Stimulated activated CD4-positive, alpha-beta T cell treated with anti-CD3 and anti-CD28 coated beads, Interleukin-15, amount 100 ng/mL, for 48 hours (primary cell): ENCODE results near the gene KIAA1755.
A peak's percentile ranks its signal among the peaks of the same experiment; 100 is the strongest.

Source experiments
- DNase-seq, 2 donors: peaks; one replicate each; pipeline ENCODE4 v3.0.0-alpha.2; 2020; ENCODE audit warnings: low read depth in 2 of 2

Gene KIAA1755, protein sequence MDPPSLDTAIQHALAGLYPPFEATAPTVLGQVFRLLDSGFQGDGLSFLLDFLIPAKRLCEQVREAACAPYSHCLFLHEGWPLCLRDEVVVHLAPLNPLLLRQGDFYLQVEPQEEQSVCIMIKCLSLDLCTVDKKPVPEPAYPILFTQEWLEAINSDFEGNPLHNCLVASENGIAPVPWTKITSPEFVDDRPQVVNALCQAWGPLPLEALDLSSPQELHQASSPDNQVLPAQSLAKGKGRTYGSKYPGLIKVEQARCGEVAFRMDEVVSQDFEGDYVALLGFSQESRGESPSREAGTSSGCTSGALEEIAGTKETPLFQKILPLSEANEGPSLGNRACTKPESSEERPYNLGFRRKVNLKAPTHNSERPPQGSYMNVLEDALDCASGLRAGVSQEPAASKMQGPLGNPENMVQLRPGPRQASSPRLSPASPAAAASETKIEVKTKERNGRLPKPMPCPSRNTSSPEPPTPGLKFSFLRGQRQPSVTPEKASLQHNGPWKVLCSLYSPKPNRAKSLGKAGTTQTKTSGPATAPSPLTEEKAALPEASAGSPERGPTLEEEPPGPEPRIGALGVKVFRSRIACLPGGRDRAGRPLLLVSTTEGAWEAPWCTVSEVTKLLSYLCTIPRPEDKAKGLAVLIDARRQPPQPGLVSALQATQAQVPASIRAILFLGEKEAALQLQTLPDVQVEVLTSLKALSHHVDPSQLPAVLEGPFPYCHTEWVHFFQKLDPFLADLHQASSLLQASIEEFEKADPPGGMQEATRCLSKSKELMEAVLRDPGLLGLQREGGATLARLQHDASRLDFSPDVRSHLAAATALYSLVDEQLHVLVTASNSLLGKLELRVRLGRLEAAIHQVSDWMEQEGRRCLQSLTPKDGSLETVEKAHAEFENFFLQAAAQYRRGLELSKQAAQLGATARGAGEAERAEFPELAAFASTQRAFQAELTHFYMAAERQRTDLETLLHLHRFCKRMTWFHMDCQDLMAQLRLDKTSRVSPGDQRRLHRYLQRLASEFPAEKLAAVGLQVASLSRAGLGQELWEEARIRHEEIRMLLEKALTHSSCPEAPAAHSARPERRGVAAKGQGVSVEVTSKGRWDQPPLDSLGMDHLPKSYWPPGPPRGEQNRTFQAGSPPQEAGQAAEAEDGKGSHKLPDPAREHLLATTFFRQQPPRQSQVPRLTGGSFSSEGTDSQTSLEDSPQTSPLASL

DNA sequence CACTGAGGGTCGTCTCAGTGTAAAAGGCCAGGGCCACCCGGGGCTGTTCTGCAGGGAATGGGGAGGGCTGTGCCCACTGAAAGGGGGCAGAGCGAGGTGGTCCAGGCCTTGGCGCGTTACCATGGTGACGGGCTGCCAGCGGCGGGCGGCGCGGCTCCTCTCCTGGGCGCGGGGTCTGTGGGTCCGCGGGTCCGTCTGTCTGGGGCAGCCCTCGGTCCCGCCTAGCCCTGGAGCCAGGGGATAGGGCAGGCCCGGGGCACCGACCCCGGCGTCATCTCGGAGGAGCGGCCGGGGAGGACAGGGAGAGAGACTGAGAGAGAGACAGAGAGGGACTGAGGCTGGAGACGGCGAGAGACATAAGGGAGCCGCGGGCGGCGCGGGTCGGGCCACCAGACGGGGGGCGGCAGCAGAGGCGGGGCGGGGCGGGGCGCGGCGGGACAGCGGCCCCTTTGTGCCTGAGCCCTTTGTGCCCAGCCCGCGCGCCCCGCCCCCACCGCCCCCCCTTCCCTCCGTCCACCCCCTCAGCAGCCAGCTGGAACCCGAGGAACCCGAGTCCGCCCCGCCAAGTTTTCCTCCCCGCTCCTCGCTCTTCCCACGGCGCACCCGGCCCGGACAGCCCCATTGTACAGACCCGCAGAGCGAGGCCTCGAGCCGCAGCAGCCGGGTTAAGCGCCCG is at the start of gene KIAA1755:
Gene KIAA1755, minus strand, starts transcription at position 358 of the 676 bp plus-strand sequence. Its CDS starts 235 bp downstream, at position 123.
- no peak for DNase-seq

DNA sequence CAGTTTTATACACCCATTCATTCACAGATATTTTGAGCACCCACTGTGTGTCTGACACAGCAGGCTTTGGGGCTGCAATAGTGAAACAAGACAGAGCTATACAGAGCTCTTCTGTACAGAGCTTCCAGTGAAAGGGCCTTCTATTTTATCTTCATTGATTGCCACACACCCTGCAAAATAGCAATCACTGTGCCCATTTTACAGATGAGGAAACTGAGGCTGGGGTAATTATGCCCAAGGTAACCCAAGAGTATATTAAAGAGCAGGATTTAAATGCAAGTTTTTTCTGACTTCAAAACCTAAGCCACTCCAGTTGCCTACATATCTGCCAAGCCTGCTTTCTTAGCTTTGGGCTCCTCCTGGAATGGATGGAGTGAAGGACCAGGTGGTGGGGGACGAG is 47.9 kb upstream of the KIAA1755 start:
- DNase-seq: no peak

DNA sequence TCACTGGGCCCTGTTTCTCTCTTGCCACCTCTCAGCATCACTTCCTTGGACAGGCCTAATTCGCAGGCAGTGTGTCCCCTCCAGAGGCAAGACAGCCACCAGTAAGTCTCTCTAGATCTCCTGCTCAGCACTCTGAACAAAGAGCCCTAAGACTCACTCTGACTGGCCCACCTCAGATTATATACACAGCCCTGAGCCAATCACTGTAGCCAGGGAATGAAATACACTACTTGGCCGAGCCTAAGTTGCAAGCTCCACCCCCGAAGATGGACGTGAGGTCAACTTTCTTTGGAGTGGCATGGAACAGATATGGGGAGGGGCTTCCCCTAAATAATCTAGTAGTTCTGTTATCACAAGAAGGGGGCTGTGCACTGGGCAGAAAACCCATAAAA is 47.5 kb upstream of the KIAA1755 start:
- no peak for DNase-seq

DNA sequence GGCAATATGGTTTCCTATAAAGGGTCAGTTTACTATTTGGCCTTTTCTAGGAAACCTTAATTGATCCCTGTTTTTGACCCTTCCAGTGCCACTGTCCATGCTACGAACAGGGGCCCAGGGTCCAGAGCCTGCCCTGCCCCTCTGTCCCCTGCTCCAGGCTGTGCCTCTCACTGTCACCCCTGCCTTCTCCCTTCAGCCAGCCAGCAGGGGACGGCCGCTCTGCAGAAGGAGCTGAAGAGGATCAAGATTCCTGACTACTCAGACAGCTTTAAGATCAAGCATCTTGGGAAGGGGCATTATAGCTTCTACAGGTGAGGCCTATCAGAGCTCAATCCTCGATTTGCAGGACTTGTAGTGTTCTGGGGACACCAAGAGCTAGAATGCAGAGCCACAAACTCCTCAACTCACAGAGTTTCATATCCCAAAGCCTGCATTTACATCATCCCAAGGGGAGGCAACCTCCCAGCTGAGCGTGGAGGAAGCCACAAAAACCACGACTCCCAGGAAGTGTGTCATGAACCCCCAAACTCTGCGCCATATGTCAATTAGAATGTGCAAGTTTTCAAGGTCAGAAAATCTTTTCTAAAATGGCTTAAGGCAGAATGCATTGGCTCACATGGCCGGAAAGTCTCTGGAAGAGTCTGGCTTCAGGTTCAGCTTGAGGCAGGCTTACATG is 47.0 kb upstream of the KIAA1755 start:
- no peak for DNase-seq

DNA sequence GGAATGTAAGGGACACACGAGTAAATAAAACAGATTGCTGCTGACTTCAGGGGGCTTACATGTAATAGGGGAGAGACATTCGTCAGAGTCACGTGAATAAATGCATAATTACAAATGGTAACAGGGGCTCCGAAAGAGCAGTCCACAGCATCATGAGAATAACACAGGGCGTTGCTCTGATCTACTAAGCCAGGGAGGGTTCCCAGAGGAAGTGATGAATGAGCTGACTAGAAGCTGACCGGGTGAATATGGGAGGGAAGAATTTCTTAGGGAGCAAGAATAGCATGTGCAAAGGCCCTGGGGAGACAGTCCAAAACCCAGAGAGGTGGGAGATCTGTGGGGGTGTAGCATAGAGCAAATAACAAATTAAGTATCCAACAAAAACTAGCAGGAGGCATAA is 45.8 kb upstream of the KIAA1755 start:
- no peak for DNase-seq

DNA sequence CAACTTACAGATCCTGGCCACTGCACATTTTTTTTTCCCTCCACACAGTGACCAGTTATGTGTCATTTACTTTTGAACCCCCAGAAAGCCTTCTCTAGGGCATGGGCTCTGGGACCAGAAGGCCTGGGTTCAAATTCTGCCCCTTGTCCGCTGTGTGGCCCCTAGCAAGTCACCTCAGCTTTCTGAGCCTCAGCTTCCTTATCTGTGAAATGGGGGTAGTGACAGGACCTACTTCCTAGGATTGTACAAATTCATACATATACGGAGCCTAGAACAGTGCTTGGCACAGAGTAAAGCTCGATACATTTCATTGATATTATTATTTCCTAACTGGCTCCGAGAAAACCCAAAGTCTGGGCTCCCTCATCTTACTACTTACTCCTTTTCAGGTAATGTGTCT is 45.0 kb upstream of the KIAA1755 start:
- no peak for DNase-seq

DNA sequence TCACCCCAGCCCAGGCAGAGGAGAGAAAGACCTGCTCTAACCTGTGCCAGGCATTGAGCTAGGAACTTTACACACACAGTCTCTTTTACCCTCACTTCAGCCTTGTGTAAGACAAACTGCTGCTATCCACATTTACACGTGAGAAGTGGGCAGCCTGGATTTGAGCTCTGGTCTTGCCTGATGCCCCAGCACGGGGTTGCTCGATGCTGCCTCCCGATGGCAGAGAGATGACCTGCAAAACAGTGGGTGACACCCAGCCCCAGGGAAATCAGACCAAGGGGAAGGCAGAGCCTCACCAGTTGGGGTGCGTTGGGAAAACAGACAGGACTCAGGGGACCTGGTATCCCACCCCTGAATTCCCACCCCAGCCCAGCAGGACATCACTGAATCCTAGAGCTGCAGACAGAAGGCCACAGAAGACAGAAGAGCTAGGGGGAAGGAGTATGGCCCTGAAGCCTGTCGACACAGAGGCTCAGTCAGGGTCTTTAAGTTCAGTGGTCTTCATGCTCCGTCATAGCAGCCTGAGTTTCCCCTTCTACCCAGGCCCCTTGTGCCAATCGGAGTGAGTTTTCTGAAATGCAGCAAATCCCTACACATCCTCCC is 44.4 kb upstream of the KIAA1755 start:
- peak in 1 of 2 donors; percentile 20 for DNase-seq

DNA sequence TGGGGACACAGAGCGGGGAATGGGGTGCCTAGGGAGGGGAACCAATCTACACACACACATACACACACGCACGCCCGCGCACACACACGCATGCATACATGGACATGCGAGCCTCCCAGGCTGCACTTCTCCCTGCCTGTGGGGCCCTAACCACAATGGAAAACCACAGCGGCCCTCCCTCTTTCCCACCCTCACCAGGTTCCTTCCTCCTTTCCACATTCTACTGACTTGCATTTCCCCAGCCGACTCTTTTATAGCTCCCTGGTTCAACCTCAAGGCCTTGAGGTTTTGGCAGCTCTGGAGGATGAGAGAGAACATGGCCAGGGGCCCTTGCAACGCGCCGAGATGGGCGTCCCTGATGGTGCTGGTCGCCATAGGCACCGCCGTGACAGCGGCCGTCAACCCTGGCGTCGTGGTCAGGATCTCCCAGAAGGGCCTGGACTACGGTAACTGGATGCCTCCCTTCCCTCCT is 43.4 kb upstream of the KIAA1755 start, which contains the start of gene BPI:
Gene BPI, plus strand, starts transcription at position 249 of the 472 bp plus-strand sequence. Its CDS starts 68 bp downstream, at position 317.
- no peak for DNase-seq

DNA sequence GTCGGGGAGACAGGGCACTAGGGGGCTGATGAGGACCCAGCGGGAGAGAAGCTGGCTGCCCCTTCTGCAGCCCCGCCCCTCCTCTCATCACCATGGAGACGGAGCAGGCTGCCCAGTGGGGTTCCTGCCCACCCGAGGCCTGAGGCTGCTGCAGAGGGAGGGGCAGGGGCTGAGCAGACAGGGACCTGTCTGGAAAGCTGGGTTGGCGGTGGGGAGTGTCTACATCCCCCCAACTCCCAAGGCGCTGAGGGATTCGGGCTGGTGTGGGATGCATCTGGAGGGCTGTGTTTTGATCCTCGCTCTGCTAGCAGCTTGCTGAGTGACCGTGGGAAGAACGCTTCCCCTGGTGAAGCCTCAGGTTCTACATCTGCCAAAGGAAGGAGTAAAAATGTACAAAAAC is 42.3 kb upstream of the KIAA1755 start:
- no peak for DNase-seq

DNA sequence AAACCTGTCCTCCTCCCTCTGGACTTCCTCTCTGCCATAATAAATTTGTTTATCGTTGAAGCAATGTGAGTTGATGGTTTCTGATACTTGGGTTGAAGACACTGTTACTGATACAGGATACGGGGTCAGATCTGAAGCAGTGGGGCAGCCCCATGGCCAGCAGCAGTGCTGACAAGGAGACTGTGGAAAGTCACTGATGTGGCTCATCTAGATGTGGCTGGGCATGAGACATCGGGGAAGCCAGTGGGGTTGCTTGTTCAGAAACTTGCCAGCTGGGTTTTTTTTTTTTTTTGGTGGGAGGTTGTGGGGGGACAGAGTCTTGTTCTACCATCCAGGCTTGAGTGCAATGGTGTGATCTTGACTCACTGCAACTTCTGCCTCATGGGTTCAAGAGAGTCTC is 40.8 kb upstream of the KIAA1755 start:
- DNase-seq: no peak

DNA sequence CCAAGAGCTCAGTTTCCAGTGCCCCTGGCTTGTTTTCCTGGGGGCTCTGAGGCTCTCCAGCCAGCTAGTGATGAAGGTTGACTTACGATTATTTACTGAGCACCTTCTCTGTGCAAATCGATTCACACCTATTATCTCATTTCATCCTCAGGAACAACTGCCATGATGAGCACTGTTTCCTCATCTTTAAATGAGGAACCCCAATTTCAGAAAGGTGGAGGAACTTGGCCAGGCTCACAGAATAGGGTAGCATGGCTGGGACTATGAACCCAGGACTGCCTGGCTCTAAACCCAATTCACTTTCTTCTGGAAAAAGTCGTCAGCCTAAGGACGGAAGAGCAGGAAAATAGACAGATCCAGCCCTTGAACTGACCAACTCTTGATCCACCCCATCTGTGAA is 39.9 kb upstream of the KIAA1755 start:
- DNase-seq: no peak

DNA sequence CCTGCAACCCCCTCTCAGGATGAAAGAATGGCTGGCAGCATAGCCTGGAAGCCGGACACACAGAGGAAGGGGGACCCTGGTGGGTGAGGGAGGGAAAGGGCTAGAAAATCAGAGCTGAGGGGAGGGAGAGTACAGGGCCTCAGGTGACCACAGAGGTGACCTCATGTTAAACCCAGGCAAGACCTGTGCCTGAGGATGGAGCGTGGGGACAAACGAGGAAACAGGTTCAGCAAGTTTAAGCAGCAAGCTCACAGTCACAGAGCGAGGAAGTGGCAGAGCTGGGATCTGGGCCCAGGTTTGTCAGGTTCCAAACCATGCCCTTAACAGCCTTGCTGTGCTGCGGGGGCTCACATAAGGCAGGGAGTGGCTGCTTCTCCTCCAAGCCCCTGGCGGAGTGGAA is 39.4 kb upstream of the KIAA1755 start:
- no peak for DNase-seq

DNA sequence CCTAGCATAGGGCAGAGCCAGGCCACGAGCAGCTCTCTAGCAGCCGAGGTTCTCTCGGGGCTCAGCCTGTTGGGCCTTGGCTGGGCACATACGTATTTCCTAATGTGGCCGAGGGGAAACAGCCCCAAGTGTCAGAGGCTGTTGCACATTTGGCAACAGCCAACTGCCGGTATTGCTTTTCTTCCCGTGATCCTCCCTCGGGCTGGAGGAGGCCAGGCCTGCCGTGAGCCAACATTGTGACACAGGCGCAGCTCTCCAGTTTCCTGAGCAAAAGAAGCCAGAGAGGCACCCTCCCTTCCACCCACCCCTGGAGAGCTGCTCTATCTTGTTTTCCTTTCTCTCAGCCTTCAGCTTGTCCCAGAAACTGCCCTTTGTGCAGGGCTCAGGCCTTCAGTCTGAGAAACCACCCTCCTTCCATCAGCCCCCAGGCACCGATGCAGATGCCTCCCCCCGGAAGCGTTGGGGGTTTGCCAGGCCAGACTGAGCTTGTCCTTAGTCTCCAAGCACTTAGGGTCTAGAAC is 38.3 kb upstream of the KIAA1755 start:
- no peak for DNase-seq

DNA sequence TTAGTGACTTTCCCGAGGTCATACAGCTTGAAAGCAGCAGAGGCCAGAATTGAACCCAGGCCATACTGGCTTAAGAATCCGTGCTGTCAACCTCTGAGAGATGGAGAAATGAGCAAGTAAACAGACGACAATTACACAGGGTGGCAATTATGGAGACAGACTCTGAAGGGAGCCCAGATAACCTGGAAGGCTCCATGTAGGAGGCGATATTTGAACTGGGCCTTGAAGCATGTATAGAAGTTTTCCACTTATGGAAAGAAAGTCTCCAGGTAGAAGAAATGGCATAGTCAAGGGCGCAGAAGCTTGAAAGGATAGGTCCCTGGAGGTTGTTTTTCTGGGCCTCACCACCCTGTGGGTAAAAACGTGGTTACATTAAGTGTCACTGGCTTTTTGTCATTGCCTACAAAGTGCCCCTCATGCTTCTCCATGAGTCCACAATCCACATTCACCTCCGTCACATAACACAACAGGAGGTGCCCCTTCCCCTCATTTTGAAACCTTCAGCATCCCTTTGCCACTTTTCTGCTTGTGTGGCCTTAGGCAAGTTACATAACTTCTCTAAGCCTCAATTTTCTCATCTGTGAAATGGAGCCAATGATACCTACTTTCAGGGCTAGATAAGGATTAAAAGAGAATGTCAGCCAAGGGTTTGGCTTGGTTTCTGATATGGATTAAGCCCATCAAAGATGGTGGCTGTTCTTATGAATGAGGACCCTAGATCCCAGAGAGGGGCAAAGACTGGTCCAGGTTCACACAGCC is 37.6 kb upstream of the KIAA1755 start:
- DNase-seq: no peak

DNA sequence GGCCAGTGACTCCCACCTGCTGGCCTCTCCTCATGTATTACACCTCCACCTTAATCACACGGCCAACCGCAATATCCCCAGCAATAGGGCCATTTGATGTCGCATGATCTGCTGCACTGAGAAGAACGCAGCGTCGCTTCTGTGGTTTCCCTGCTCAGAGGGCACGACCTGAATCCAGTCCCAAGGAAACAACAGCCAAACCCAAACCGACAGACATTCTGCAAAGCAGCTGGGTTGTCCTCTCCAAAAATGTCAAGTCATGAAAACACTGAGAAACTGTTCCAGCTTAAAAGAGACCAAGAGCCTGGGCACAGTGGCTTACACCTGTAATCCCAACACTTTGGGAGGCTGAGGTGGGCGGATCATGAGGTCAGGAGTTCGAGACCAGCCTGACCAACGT is 35.9 kb upstream of the KIAA1755 start:
- DNase-seq: no peak

DNA sequence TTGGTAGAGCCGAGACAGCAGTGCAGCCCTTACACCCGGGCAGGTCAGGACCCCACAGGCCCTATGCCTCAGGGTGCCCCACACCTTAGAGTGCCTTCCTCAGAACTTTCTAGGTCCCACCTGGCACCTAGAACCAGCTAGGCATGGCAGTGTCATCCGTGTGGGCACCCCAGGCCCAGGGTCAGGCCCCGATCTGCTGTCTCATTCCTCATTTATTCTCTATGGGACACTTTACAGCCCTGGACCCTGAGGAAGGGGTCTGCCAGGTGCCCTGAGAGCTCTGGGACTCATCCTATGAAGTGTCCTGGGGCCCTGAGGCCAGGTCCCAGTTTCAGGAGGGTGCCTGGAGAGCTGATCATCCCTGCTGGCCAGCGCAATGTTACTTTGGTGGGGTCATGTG is 35.3 kb upstream of the KIAA1755 start:
- no peak for DNase-seq

DNA sequence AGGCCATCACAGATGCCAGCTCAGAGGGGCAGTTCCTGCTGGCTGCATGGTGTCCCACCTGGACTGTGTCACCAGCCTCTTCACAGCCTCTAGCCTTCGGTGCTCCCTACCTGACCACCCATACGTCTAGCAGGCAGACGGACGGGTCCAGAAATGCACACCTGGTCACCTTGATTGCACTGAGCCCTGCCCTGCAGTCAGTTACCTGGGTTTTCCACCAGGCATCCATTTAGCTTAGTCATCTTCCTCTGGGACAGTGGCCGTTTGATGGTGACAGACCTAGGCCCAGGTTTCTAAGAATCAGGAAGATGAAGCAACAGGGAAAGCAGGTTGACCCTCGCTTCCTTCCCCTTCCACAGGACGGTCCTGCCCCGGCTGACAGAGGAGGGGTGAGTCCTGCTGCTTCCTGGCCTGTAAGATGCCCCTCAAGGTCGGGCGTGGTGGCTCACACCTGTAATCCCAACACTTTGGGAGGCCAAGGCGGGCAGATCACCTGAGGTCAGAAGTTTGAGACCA is 33.6 kb upstream of the KIAA1755 start:
- no peak for DNase-seq

DNA sequence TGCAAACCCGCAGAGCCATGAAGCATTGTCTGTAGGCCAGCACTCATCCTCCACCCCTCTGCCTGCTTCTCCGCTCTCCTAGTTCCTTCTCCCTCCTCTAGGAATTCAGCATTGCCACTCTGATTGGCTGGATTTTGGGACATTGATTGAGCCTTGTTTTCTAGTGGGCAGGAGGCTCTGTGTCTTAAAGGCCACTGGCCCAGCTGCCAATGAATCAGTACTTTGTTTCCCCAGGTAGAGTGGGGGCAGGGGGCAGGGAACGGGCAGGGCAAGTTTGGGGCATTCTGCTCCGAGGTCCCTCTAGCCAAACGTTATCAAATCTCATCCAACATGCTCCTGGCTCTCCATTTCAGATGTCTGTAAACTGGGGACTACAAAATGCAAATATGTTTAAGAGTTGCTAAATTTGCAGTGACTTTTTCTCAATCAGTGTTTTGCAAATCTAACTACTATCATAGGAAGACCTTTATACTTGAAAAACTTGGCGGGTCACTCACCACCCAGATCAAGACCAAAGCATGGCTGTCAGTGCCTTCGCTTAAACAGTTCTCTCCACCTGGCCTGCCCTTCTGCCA is 33.0 kb upstream of the KIAA1755 start:
- no peak for DNase-seq

DNA sequence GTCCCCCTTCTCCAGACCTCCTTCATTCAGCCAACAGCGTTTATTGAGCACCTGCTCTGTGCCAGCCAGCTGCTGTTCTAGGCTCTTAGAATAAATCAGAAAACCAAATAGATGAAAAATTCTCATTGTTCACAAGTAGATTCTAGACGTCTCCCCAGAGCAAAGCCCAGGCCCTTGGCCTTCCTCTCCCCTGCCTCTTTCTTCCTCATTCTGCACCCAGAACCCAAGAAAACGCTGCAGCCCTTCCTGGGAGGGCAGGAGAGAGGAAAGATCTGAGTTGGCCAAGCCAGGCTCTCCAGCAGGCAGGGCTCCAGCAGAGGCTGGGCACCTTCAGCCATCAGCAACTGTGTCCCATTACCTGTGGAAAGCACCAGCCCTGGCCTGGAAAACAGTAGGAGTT is 31.4 kb upstream of the KIAA1755 start:
- DNase-seq: no peak
